ENCODE measurements around the gene PRR29.

Gene PRR29

DNA sequence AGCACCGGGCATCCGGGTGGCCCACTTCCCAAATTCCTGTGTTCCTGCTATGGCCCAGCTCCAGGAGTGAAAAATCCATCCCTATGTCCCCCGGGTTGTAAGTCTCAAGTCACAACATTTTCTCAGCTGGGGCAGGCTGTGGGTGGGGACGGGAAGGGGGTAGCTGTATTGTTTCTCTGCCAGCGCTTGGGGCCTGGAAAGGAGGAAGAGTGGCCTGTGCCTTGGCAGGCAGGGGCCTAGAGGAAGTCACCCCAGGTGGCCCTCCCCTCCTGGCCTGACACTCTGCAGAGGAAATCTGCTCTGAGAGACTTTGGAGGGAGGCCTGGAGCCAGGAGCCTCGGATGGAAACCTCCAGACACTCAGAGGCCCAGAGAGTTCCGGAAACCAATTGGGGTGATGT, 14.8 kb upstream of the PRR29 start:
- POLR2A ChIA-PET = no interaction called here
- TF ChIP-seq, protein P1, sequence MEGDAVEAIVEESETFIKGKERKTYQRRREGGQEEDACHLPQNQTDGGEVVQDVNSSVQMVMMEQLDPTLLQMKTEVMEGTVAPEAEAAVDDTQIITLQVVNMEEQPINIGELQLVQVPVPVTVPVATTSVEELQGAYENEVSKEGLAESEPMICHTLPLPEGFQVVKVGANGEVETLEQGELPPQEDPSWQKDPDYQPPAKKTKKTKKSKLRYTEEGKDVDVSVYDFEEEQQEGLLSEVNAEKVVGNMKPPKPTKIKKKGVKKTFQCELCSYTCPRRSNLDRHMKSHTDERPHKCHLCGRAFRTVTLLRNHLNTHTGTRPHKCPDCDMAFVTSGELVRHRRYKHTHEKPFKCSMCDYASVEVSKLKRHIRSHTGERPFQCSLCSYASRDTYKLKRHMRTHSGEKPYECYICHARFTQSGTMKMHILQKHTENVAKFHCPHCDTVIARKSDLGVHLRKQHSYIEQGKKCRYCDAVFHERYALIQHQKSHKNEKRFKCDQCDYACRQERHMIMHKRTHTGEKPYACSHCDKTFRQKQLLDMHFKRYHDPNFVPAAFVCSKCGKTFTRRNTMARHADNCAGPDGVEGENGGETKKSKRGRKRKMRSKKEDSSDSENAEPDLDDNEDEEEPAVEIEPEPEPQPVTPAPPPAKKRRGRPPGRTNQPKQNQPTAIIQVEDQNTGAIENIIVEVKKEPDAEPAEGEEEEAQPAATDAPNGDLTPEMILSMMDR (IDR thresholded peaks at IDR 0.05; ENCODE audit: control extremely low read depth, extremely low read depth, low read depth, missing control alignments) = no peak
- no peak for DNase-seq (ENCODE audit: extremely low spot score)
- CTCF ChIA-PET = interaction anchor here (1.5 to 1.9 kb wide), 2 partner anchors 37 to 64 kb away, joined by 6 read pairs; partner anchors contain the start of gene GH1

DNA sequence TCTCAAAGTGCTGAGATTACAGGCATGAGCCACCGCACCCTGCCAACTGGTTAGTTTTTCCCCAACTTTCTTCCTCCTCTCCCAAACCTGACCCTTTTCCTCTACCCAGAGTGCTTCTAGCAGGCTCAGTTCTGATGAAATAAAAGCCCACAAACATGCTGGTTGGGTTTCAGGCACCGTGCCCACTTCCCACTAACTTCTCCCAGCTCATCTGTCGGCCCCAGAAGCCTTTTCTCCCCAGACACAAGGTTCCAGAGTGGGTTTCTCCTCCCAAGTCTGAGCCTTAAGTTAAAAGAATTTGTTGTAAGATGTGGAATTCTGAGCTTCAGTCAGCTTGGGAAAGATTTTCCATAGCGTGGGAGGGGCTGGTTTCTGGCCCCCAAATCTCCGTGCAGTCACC, 13.9 kb upstream of the PRR29 start:
- TF ChIP-seq, protein P1 (IDR thresholded peaks at IDR 0.05; ENCODE audit: control extremely low read depth, extremely low read depth, low read depth, missing control alignments) = no peak
- ChIA-PET CTCF (interaction anchor here (0.9 to 2.2 kb wide), 4 partner anchors 13 to 118 kb away, joined by 3 to 10 read pairs (median 4); no protein-coding TSS in a partner anchor), POLR2A (no interaction called here)
- no peak for DNase-seq (ENCODE audit: extremely low spot score)

DNA sequence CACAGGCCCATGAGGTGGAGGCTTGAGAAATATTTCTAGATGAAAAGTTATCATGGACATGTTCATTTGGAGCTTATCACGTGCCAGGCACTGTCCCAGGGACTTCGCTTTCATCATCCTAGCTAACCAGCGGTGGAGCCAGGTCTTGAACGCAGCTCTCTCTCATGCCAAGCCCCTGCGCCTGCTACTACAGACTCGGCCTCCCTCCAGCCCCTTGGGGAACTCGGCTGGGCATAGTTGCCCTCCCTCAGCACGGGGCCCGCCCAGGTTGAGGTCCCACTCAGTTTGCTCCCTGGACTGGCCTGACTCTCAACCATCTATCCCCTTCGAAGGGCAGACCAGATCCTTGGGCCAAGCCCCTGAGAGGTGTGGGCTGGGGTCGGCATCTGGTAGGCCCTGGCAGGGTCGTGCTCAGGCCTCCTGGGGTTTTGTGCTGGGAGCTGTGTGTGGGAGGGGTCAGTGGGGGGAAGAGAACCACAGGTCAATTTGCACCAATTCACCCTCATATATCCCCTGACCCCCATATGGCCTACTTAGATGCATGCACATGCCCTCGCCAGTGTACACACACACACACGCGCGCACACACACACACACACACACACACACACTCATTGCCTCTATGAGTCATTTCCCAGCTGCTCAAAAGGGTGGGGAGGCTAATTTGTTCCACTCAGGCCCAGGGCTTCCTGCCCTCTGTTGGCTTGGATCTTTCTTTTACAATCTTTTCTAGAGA, 13.3 kb upstream of the PRR29 start:
- no peak for DNase-seq (ENCODE audit: extremely low spot score)
- CTCF ChIA-PET = interaction anchor here (0.9 to 2.2 kb wide), 7 partner anchors 9 to 149 kb away, joined by 3 to 10 read pairs (median 4); no protein-coding TSS in a partner anchor

DNA sequence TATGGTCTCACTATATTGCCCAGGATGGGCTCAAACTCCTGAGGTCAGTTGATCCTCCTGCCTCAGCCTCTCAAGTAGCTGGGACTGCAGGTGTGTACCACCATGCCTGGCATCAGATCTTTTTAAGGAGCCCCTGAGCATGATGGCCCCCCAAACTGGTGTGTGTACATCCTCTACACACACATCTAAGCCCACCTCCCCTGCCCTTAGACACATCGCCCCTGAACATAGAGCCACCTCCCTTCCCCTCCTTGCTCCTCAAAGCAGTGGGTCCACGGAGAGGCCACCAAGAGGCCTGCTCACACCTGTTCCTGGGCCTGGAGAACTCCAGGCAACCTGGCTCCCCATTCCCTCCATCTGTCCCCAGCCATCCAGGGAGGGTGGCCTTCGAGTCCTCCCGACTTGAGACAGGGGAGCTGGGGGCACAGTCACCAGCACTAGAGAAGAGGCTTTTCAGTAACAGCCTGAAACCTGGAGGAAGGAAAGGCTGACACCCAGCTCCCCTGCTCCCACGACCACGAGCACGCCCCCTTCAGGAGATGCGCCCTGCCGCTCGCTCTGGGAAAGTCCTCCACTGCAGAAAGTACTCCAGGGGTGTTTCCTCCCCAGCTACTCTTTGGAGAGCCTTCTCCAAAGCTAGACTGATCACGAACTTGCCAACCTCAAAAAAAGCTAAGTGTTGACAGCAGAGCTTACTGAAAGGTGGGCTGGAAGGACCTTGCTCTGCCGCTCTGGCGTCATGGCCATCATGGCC, 12.6 kb upstream of the PRR29 start:
- CTCF ChIA-PET = interaction anchor here (0.8 to 2.2 kb wide), 6 partner anchors 10 to 148 kb away, joined by 3 to 10 read pairs (median 4); no protein-coding TSS in a partner anchor
- no peak for DNase-seq (ENCODE audit: extremely low spot score)
- TF ChIP-seq, protein P1 (IDR thresholded peaks at IDR 0.05; ENCODE audit: control extremely low read depth, extremely low read depth, low read depth, missing control alignments) = no peak
- POLR2A ChIA-PET = no interaction called here

More for the DNA sequence above, 13.3 kb upstream of the PRR29 start:
- POLR2A ChIA-PET = no interaction called here
- TF ChIP-seq, protein P1 (IDR thresholded peaks at IDR 0.05; ENCODE audit: control extremely low read depth, extremely low read depth, low read depth, missing control alignments) = no peak

DNA sequence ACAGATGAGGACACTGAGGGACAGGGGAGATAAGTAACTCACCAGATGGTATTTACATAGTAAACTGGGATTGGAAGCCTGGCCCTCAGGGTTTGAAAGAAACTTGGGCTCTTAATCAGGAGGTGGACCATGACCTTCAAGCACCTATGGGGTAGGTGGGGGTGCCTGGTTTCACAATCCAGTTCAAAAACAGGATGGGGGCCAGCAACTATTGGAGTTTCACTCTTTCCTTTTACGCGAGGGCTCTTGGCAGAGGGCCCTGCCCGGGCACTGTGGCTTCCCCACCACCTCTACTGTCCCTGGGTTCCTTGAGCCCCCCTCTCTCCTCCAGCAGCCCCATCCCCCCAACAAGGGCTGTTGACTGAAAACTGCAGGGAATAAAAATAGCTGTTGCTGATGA, 11.3 kb upstream of the PRR29 start:
- TF ChIP-seq, protein P1 (IDR thresholded peaks at IDR 0.05; ENCODE audit: control extremely low read depth, extremely low read depth, low read depth, missing control alignments) = no peak
- no peak for DNase-seq (ENCODE audit: extremely low spot score)
- ChIA-PET CTCF (interaction anchor here (0.8 to 2.0 kb wide), 3 partner anchors 40 to 147 kb away, joined by 3 to 4 read pairs (median 3); partner anchors contain the start of gene GH1), POLR2A (no interaction called here)

All from GM10248 (cell line).